DOHH2 (cell line): ENCODE measurements around the gene TMCO4.

Experiments
- CTCF ChIP-seq: fragments of 200-600 bp; sonication (generic); IDR thresholded peaks from one replicate; pipeline ENCODE4 v1.5.1; 2014; ENCODE audit warnings: antibody characterized with exemption, mild to moderate bottlenecking, low read depth, low read length; ENCODE audit not compliant: poor library complexity, severe bottlenecking
- EZH2phosphoT487 ChIP-seq: fragments of 200-600 bp; sonication (generic); IDR thresholded peaks from 2 replicates; pipeline ENCODE4 v1.6.1; 2017; ENCODE audit warnings: borderline replicate concordance, mild to moderate bottlenecking, antibody characterized with exemption, low read length, moderate library complexity, mixed read lengths

GRCh38 chr1:19668888-19669287, 130.8 kb downstream of the TMCO4 start:
- TF ChIP-seq CTCF (no peak), EZH2phosphoT487 (no peak)
